H9 (cell line): ENCODE results near the gene KCNJ10. TPM values are rescaled to one million over a fixed set of nuclear protein-coding genes. Genes with fewer than 3 reads are reported as not detected.

Experiments used
- DNase-seq: peaks from one replicate; pipeline ENCODE4 v3.0.0-alpha.2; 2017
- H2AFZ ChIP-seq: one replicate; pipeline ENCODE4 v1.6.1; 2013; ENCODE audit warnings: mild to moderate bottlenecking, low read length, control low read depth, moderate library complexity
- H2AK5ac ChIP-seq: 2 replicates; pipeline ENCODE4 v1.6.1; 2013; ENCODE audit warnings: low read length, control low read depth, mixed read lengths; ENCODE audit not compliant: insufficient read length
- H2BK120ac ChIP-seq: one replicate; pipeline ENCODE4 v1.6.1; 2013; ENCODE audit warnings: low read depth, mild to moderate bottlenecking, low read length, control low read depth, inconsistent platforms; ENCODE audit not compliant: poor library complexity, severe bottlenecking
- H2BK12ac ChIP-seq: 2 replicates; pipeline ENCODE4 v1.6.1; 2013; ENCODE audit warnings: low read length, control low read depth, mixed read lengths, low read depth; ENCODE audit not compliant: insufficient read length
- H2BK15ac ChIP-seq: 2 replicates; pipeline ENCODE4 v1.6.1; 2013; ENCODE audit warnings: low read depth, low read length, control low read depth
- H2BK20ac ChIP-seq: one replicate; pipeline ENCODE4 v1.6.1; 2013; ENCODE audit warnings: low read depth, mild to moderate bottlenecking, low read length, control low read depth, inconsistent platforms; ENCODE audit not compliant: poor library complexity, severe bottlenecking
- H2BK5ac ChIP-seq: 2 replicates; pipeline ENCODE4 v1.6.1; 2013; ENCODE audit warnings: low read length, control low read depth, mixed read lengths; ENCODE audit not compliant: insufficient read length
- H3K14ac ChIP-seq: 2 replicates; pipeline ENCODE4 v1.6.1; 2013; ENCODE audit warnings: low read length, control low read depth; ENCODE audit not compliant: insufficient read depth
- H3K18ac ChIP-seq: 2 replicates; pipeline ENCODE4 v1.6.1; 2013; ENCODE audit warnings: low read depth, mild to moderate bottlenecking, mixed read lengths, low read length, control low read depth; ENCODE audit not compliant: insufficient read length
- H3K23ac ChIP-seq: 2 replicates; pipeline ENCODE4 v1.6.1; 2013; ENCODE audit warnings: low read length, control low read depth, mixed read lengths, low read depth; ENCODE audit not compliant: insufficient read length
- H3K23me2 ChIP-seq: 2 replicates; pipeline ENCODE4 v1.6.1; 2013; ENCODE audit warnings: low read depth, mild to moderate bottlenecking, mixed read lengths, low read length, control low read depth; ENCODE audit not compliant: insufficient read length, poor library complexity, severe bottlenecking
- H3K27ac ChIP-seq: 2 replicates; pipeline ENCODE4 v1.5.1; 2013; ENCODE audit warnings: low read length, control low read depth, mixed read lengths, low read depth; ENCODE audit not compliant: insufficient read length
- H3K27me3 ChIP-seq: 2 replicates; pipeline ENCODE4 v1.6.1; 2013; ENCODE audit warnings: low read length, control low read depth, inconsistent platforms; ENCODE audit not compliant: insufficient read depth
- H3K4ac ChIP-seq: 2 replicates; pipeline ENCODE4 v1.6.1; 2013; ENCODE audit warnings: low read depth, mild to moderate bottlenecking, control low read depth, inconsistent platforms, low read length, moderate library complexity
- H3K4me1 ChIP-seq: 2 replicates; pipeline ENCODE4 v1.6.1; 2013; ENCODE audit warnings: low read length, control low read depth, inconsistent platforms; ENCODE audit not compliant: insufficient read depth
- H3K4me2 ChIP-seq: 2 replicates; pipeline ENCODE4 v1.6.1; 2013; ENCODE audit warnings: low read length, control low read depth, mixed read lengths; ENCODE audit not compliant: insufficient read length, insufficient read depth
- H3K56ac ChIP-seq: 2 replicates; pipeline ENCODE4 v1.6.1; 2013; ENCODE audit warnings: low read depth, mild to moderate bottlenecking, mixed read lengths, low read length, control low read depth; ENCODE audit not compliant: insufficient read length
- H3K79me1 ChIP-seq: 2 replicates; pipeline ENCODE4 v1.6.1; 2013; ENCODE audit warnings: low read depth, mild to moderate bottlenecking, moderate library complexity, low read length, control low read depth, inconsistent platforms; ENCODE audit not compliant: insufficient read depth, poor library complexity, severe bottlenecking
- H3K79me2 ChIP-seq: 2 replicates; pipeline ENCODE4 v1.6.1; 2013; ENCODE audit warnings: low read length, control low read depth, inconsistent platforms; ENCODE audit not compliant: insufficient read depth
- H3K9ac ChIP-seq: 2 replicates; pipeline ENCODE4 v1.6.1; 2013; ENCODE audit warnings: low read length, control low read depth, mixed read lengths; ENCODE audit not compliant: insufficient read length; ENCODE audit errors: extremely low read depth
- H3K9me3 ChIP-seq: one replicate; pipeline ENCODE4 v1.6.1; 2013; ENCODE audit warnings: low read depth, low read length, inconsistent platforms; ENCODE audit not compliant: control insufficient read depth
- H3T11ph ChIP-seq: one replicate; pipeline ENCODE4 v1.6.1; 2013; ENCODE audit warnings: mild to moderate bottlenecking, low read length, control low read depth, inconsistent platforms
- H4K20me1 ChIP-seq: one replicate; pipeline ENCODE4 v1.6.1; 2013; ENCODE audit not compliant: control insufficient read depth, insufficient read length, insufficient read depth
- H4K5ac ChIP-seq: 2 replicates; pipeline ENCODE4 v1.6.1; 2013; ENCODE audit warnings: low read depth, mild to moderate bottlenecking, mixed read lengths, low read length, control low read depth; ENCODE audit not compliant: insufficient read length
- H4K8ac ChIP-seq: replicated peaks from 2 replicates; pipeline ENCODE4 v1.6.1; 2013; ENCODE audit warnings: low read length, control low read depth, mixed read lengths, low read depth; ENCODE audit not compliant: insufficient read length
- H4K91ac ChIP-seq: 2 replicates; pipeline ENCODE4 v1.6.1; 2013; ENCODE audit warnings: low read depth, mild to moderate bottlenecking, moderate library complexity, mixed read lengths, low read length, control low read depth; ENCODE audit not compliant: insufficient read length
- H3K27ac Mint-ChIP-seq, 3 experiments: 2 replicates in 2 of 3; 3 replicates in 1 of 3; pipeline ENCODE4 v1.8.0; 2020 to 2021; ENCODE audit warnings: mixed read lengths in 3 of 3, mild to moderate bottlenecking in 1 of 3, moderate library complexity in 1 of 3
- H3K27me3 Mint-ChIP-seq: 2 replicates; pipeline ENCODE4 v1.8.0; 2021; ENCODE audit warnings: low read depth, mild to moderate bottlenecking, moderate library complexity, mixed read lengths
- H3K36me3 Mint-ChIP-seq, 3 experiments: 2 replicates in 2 of 3; 3 replicates in 1 of 3; pipeline ENCODE4 v1.8.0; 2020 to 2021; ENCODE audit warnings: low read depth in 3 of 3, mixed read lengths in 3 of 3; ENCODE audit not compliant: insufficient read depth in 1 of 3
- H3K4me1 Mint-ChIP-seq, 2 experiments: 2 replicates each; pipeline ENCODE4 v1.8.0; 2020; ENCODE audit warnings: mixed read lengths in 2 of 2
- H3K4me3 Mint-ChIP-seq, 2 experiments: 2 replicates in 1 of 2; 3 replicates in 1 of 2; pipeline ENCODE4 v1.8.0; 2020 to 2021; ENCODE audit warnings: mild to moderate bottlenecking in 2 of 2, mixed read lengths in 2 of 2, moderate library complexity in 1 of 2
- H3K9me3 Mint-ChIP-seq, 2 experiments: 2 replicates in 1 of 2; 3 replicates in 1 of 2; pipeline ENCODE4 v1.8.0; 2020; ENCODE audit warnings: mild to moderate bottlenecking in 2 of 2, mixed read lengths in 2 of 2, moderate library complexity in 1 of 2
- CTCF ChIP-seq: fragments of 200-600 bp; sonication (generic); conservative IDR thresholded peaks from 3 replicates; pipeline ENCODE4 v1.8.0; 2021; ENCODE audit warnings: antibody characterized with exemption, mild to moderate bottlenecking
- WGBS: extraction: QIAGEN DNeasy Blood & Tissue Kit; methylation state at CpG from one replicate; pipeline ENCODE4 v1.1.7; 2013; ENCODE audit warnings: missing lambda C conversion rate, low lambda C conversion rate, mixed read lengths; ENCODE audit not compliant: insufficient read length; ENCODE audit errors: extremely low coverage; 5-methylcytosine and 5-hydroxymethylcytosine counted together
- total RNA-seq: library from RNA; stranded (reverse); gene quantifications from 2 replicates; pipeline ENCODE4 v1.2.1, GENCODE V29; 2021

Gene KCNJ10
- total RNA-seq, 1 experiment from 2014 or later: 0.44 TPM

- no peaks in the 10 kb centered on the region for H3K36me3 Mint-ChIP-seq
Observed at GRCh38 chr1:159968901-159969300, 101.1 kb downstream of the KCNJ10 start.

More at GRCh38 chr1:159968901-159969300, 101.1 kb downstream of the KCNJ10 start:
- H3K14ac ChIP-seq: no peak overlapping the region
- Mint-ChIP-seq H3K4me3 (no peak overlapping the region), H3K27me3 (peaks cover 4% of the 10 kb centered on the region), H3K4me1 (peaks cover 13 to 18% of the 10 kb centered on the region in 2 experiments), H3K27ac (no peak overlapping the region), H3K9me3 (no peaks in the 10 kb centered on the region)
- no peak overlapping the region for H3K4me2 ChIP-seq
- DNase-seq: peak; percentile 3
- H2BK15ac ChIP-seq: no peak overlapping the region
- TF ChIP-seq CTCF: no peak
- H4K91ac ChIP-seq: no peak overlapping the region
- no peaks in the 10 kb centered on the region for H3K9me3 ChIP-seq
- no peak overlapping the region for H2BK120ac ChIP-seq
- no CpG with 5 or more reads among the region's 3 CpGs for WGBS
- H2AFZ ChIP-seq: no peak overlapping the region
- H4K8ac ChIP-seq: no peak overlapping the region
- H3K23me2 ChIP-seq: no peaks in the 10 kb centered on the region
- no peak overlapping the region for H3K18ac ChIP-seq
- no peak overlapping the region for H2BK20ac ChIP-seq
- no peak overlapping the region for H3K9ac ChIP-seq
- H3K4me1 ChIP-seq: no peaks in the 10 kb centered on the region
- H3T11ph ChIP-seq: no peak overlapping the region
- H2BK12ac ChIP-seq: no peak overlapping the region
- H3K56ac ChIP-seq: no peak overlapping the region
- no peak overlapping the region for H4K5ac ChIP-seq
- no peak overlapping the region for H3K4ac ChIP-seq
- H2BK5ac ChIP-seq: no peak overlapping the region
- no peak overlapping the region for H3K23ac ChIP-seq
- H4K20me1 ChIP-seq: no peaks in the 10 kb centered on the region
- no peak overlapping the region for H2AK5ac ChIP-seq
- H3K27me3 ChIP-seq: no peaks in the 10 kb centered on the region
- H3K79me1 ChIP-seq: no peaks in the 10 kb centered on the region
- no peak overlapping the region for H3K27ac ChIP-seq
- H3K79me2 ChIP-seq: no peaks in the 10 kb centered on the region
